CD4-positive, CD25-positive, alpha-beta regulatory T cell (primary cell): Measurements from ENCODE around the gene CD47. TPM values are rescaled to one million over a fixed set of nuclear protein-coding genes. Genes with fewer than 3 reads are reported as not detected.

ENCODE experiments used
- ATAC-seq, 2 donors: fragments of 150-1000 bp; cut with Tn5 transposase; one replicate each; pipeline ENCODE4 v1.10.0; 2021; ENCODE audit warnings: low read depth in 2 of 2, moderate number of reproducible peaks in 2 of 2, moderate library complexity in 1 of 2
- DNase-seq, 3 donors: peaks; one replicate each; pipeline versions ENCODE4 v3.0.0 to v3.0.0-alpha.2; 2012 to 2022; ENCODE audit warnings: mixed read lengths in 1 of 3
- H3K27ac ChIP-seq: one replicate; pipeline ENCODE4 v1.7.0; 2013; ENCODE audit warnings: mild to moderate bottlenecking, low read length; ENCODE audit not compliant: insufficient read depth, poor library complexity, severe bottlenecking
- H3K27me3 ChIP-seq: one replicate; pipeline ENCODE4 v1.7.0; 2013; ENCODE audit warnings: low read length; ENCODE audit not compliant: control insufficient read depth, insufficient read depth
- H3K36me3 ChIP-seq: one replicate; pipeline ENCODE4 v1.7.0; 2013; ENCODE audit warnings: mild to moderate bottlenecking, low read length, moderate library complexity; ENCODE audit not compliant: control insufficient read depth, insufficient read depth
- H3K4me1 ChIP-seq: 2 replicates; pipeline ENCODE4 v1.7.0; 2013; ENCODE audit warnings: mild to moderate bottlenecking, low read length; ENCODE audit not compliant: insufficient read depth, control insufficient read depth, poor library complexity, severe bottlenecking
- H3K4me3 ChIP-seq: one replicate; pipeline ENCODE4 v1.7.0; 2013; ENCODE audit warnings: low read depth, mild to moderate bottlenecking, low read length, moderate library complexity
- H3K9me3 ChIP-seq, 2 experiments: 1 replicate in 1 of 2; 2 replicates in 1 of 2; pipeline ENCODE4 v1.7.0; 2013; ENCODE audit warnings: low read length in 2 of 2, mild to moderate bottlenecking in 1 of 2, moderate library complexity in 1 of 2; ENCODE audit not compliant: control insufficient read depth in 2 of 2
- H3K27ac Mint-ChIP-seq, 3 donors: one replicate each; pipeline ENCODE4 v1.8.0; 2020 to 2022; ENCODE audit warnings: mild to moderate bottlenecking in 3 of 3, mixed read lengths in 3 of 3, moderate library complexity in 2 of 3
- H3K27me3 Mint-ChIP-seq: one replicate; pipeline ENCODE4 v1.8.0; 2022; ENCODE audit warnings: mild to moderate bottlenecking, mixed read lengths
- H3K36me3 Mint-ChIP-seq: one replicate; pipeline ENCODE4 v1.8.0; 2020; ENCODE audit warnings: mixed read lengths
- H3K4me1 Mint-ChIP-seq, 4 donors: one replicate each; pipeline ENCODE4 v1.8.0; 2020 to 2022; ENCODE audit warnings: mixed read lengths in 4 of 4, mild to moderate bottlenecking in 1 of 4
- H3K4me3 Mint-ChIP-seq, 4 donors: one replicate each; pipeline ENCODE4 v1.8.0; 2020 to 2022; ENCODE audit warnings: mild to moderate bottlenecking in 4 of 4, mixed read lengths in 4 of 4, moderate library complexity in 3 of 4
- H3K9me3 Mint-ChIP-seq, 7 donors: one replicate each; pipeline ENCODE4 v1.8.0; 2020 to 2022; ENCODE audit warnings: mixed read lengths in 7 of 7, mild to moderate bottlenecking in 3 of 7, moderate library complexity in 2 of 7
- polyA plus RNA-seq, 4 donors: library from polyadenylated mRNA; unstranded; fragments of 300-500 nt; fragmentation: Illumina TruSeq; gene quantifications; one replicate each; pipeline ENCODE4 v1.2.3, GENCODE V29; 2021
- total RNA-seq: library from RNA; stranded (reverse); gene quantifications from one replicate; pipeline ENCODE4 v1.2.3, GENCODE V29; 2022

The CD47 gene
- total and polyA plus RNA-seq, 5 donors from 2014 or later: 209 to 424 (median 329) TPM

GRCh38 chr3:108130701-108131474 lies 40.1 kb upstream of the CD47 start:
- H3K36me3 Mint-ChIP-seq: peaks cover 43% of the 10 kb centered on the region
- Histone ChIP-seq H3K27ac (no peak overlapping the region), H3K36me3 (peaks cover 2% of the 10 kb centered on the region), H3K4me1 (peaks cover 73% of the 10 kb centered on the region), H3K9me3 (no peaks in the 10 kb centered on the region), H3K4me3 (no peak overlapping the region), H3K27me3 (no peaks in the 10 kb centered on the region)
- H3K4me1 Mint-ChIP-seq: peaks cover 36 to 88% (median 75%) of the 10 kb centered on the region in 4 donors
- no peak for ATAC-seq
- H3K9me3 Mint-ChIP-seq: peaks cover 1 to 9% (median 3%) of the 10 kb centered on the region in 7 donors
- no peaks in the 10 kb centered on the region for H3K27me3 Mint-ChIP-seq
- H3K4me3 Mint-ChIP-seq: peak overlapping the region in 3 of 4 donors; percentile 2 to 39 (median 3)
- no peak for DNase-seq
- H3K27ac Mint-ChIP-seq: peak overlapping the region in 2 of 3 donors; percentile 2 to 8

GRCh38 chr3:108130236-108130635 lies 39.4 kb upstream of the CD47 start:
- Mint-ChIP-seq H3K4me3 (no peak overlapping the region), H3K4me1 (peaks cover 35 to 90% (median 77%) of the 10 kb centered on the region in 4 donors), H3K27me3 (no peaks in the 10 kb centered on the region), H3K27ac (peak overlapping the region in 2 of 3 donors; percentile 2 to 69), H3K36me3 (peaks cover 37% of the 10 kb centered on the region), H3K9me3 (peaks cover 1 to 9% (median 3%) of the 10 kb centered on the region in 7 donors)
- ATAC-seq (no peak), DNase-seq (no peak)
- peaks cover 80% of the 10 kb centered on the region for H3K4me1 ChIP-seq
- H3K36me3 ChIP-seq: peaks cover 2% of the 10 kb centered on the region
- H3K9me3 ChIP-seq: no peaks in the 10 kb centered on the region
- H3K27me3 ChIP-seq: no peaks in the 10 kb centered on the region
- H3K4me3 ChIP-seq: peak overlapping the region; percentile 16
- H3K27ac ChIP-seq: no peak overlapping the region

GRCh38 chr3:108127301-108127988 lies 36.6 kb upstream of the CD47 start:
- H3K27me3 Mint-ChIP-seq: no peaks in the 10 kb centered on the region
- H3K36me3 ChIP-seq: peaks cover 2% of the 10 kb centered on the region
- peak overlapping the region; percentile 94 for H3K27ac ChIP-seq
- H3K4me1 Mint-ChIP-seq: peaks cover 24 to 93% (median 76%) of the 10 kb centered on the region in 4 donors
- H3K27ac Mint-ChIP-seq: peak overlapping the region; percentile 96 to 100 (median 98)
- H3K36me3 Mint-ChIP-seq: peaks cover 25% of the 10 kb centered on the region
- H3K4me3 Mint-ChIP-seq: peak overlapping the region; percentile 85 to 91 (median 88)
- peak overlapping the region; percentile 82 for H3K4me3 ChIP-seq
- H3K4me1 ChIP-seq: peaks cover 76% of the 10 kb centered on the region
- peak; percentile 30 to 94 (median 82) for DNase-seq
- peak; percentile 77 to 78 for ATAC-seq
- H3K9me3 ChIP-seq: no peaks in the 10 kb centered on the region
- H3K9me3 Mint-ChIP-seq: peaks cover 1 to 9% (median 3%) of the 10 kb centered on the region in 7 donors
- H3K27me3 ChIP-seq: no peaks in the 10 kb centered on the region

GRCh38 chr3:108126348-108126747 lies 35.5 kb upstream of the CD47 start:
- H3K27ac ChIP-seq: peak overlapping the region; percentile 94
- H3K27me3 Mint-ChIP-seq: no peaks in the 10 kb centered on the region
- peak in 1 of 3 donors; percentile 30 for DNase-seq
- H3K4me3 Mint-ChIP-seq: peak overlapping the region; percentile 86 to 93 (median 89)
- H3K27ac Mint-ChIP-seq: peak overlapping the region; percentile 97 to 100 (median 98)
- no peaks in the 10 kb centered on the region for H3K9me3 ChIP-seq
- H3K36me3 ChIP-seq: no peaks in the 10 kb centered on the region
- peaks cover 17% of the 10 kb centered on the region for H3K36me3 Mint-ChIP-seq
- no peak for ATAC-seq
- peak overlapping the region; percentile 82 for H3K4me3 ChIP-seq
- peaks cover 24 to 90% (median 72%) of the 10 kb centered on the region in 4 donors for H3K4me1 Mint-ChIP-seq
- H3K27me3 ChIP-seq: no peaks in the 10 kb centered on the region
- H3K9me3 Mint-ChIP-seq: peaks cover 1 to 9% (median 3%) of the 10 kb centered on the region in 7 donors
- H3K4me1 ChIP-seq: peaks cover 67% of the 10 kb centered on the region

GRCh38 chr3:108125550-108126071 lies 34.8 kb upstream of the CD47 start:
- Histone ChIP-seq H3K27me3 (no peaks in the 10 kb centered on the region), H3K9me3 (no peaks in the 10 kb centered on the region), H3K36me3 (no peaks in the 10 kb centered on the region), H3K4me3 (peak overlapping the region; percentile 82), H3K4me1 (peaks cover 67% of the 10 kb centered on the region), H3K27ac (peak overlapping the region; percentile 94)
- Mint-ChIP-seq H3K9me3 (peaks cover 1 to 9% (median 3%) of the 10 kb centered on the region in 7 donors), H3K27ac (peak overlapping the region; percentile 97 to 100 (median 98)), H3K36me3 (peaks cover 16% of the 10 kb centered on the region), H3K4me1 (peaks cover 24 to 83% (median 70%) of the 10 kb centered on the region in 4 donors), H3K4me3 (peak overlapping the region; percentile 86 to 93 (median 89)), H3K27me3 (no peaks in the 10 kb centered on the region)
- ATAC-seq: peak; percentile 61 to 64
- DNase-seq: peak; percentile 48 to 90 (median 81)

- Mint-ChIP-seq H3K27me3 (no peaks in the 10 kb centered on the region), H3K4me3 (peak overlapping the region; percentile 86 to 93 (median 89)), H3K4me1 (peaks cover 24 to 79% (median 67%) of the 10 kb centered on the region in 4 donors), H3K9me3 (peaks cover 1 to 9% (median 3%) of the 10 kb centered on the region in 7 donors), H3K27ac (peak overlapping the region; percentile 97 to 100 (median 98)), H3K36me3 (peaks cover 15% of the 10 kb centered on the region)
- Histone ChIP-seq H3K27ac (peak overlapping the region; percentile 94), H3K27me3 (no peaks in the 10 kb centered on the region), H3K4me3 (peak overlapping the region; percentile 82), H3K4me1 (peaks cover 63% of the 10 kb centered on the region), H3K9me3 (no peaks in the 10 kb centered on the region), H3K36me3 (no peaks in the 10 kb centered on the region)
- ATAC-seq: peak; percentile 9 to 12
- no peak for DNase-seq
Observed at GRCh38 chr3:108125153-108125543, 34.3 kb upstream of the CD47 start.

- Mint-ChIP-seq H3K36me3 (peaks cover 11% of the 10 kb centered on the region), H3K27ac (peak overlapping the region; percentile 97 to 100 (median 98)), H3K4me3 (peak overlapping the region; percentile 86 to 93 (median 89)), H3K4me1 (peaks cover 24 to 78% (median 65%) of the 10 kb centered on the region in 4 donors), H3K9me3 (peaks cover 1 to 9% (median 3%) of the 10 kb centered on the region in 7 donors), H3K27me3 (no peaks in the 10 kb centered on the region)
- DNase-seq: peak; percentile 49 to 86 (median 68)
- Histone ChIP-seq H3K9me3 (no peaks in the 10 kb centered on the region), H3K27me3 (no peaks in the 10 kb centered on the region), H3K36me3 (no peaks in the 10 kb centered on the region), H3K27ac (peak overlapping the region; percentile 94), H3K4me1 (peaks cover 62% of the 10 kb centered on the region), H3K4me3 (peak overlapping the region; percentile 82)
- ATAC-seq: peak; percentile 27 to 32
Observed at GRCh38 chr3:108124337-108125152, 33.7 kb upstream of the CD47 start.
